ENCODE results near the gene DEGS2.

DEGS2 gene

GRCh38 chr14:100123618-100124017 lies 35.8 kb downstream of the DEGS2 start:
- Histone ChIP-seq H3K9me3 (ENCODE audit: control insufficient read depth, insufficient read depth, low read length) (no peaks in the 10 kb centered on the region), H3K36me3 (ENCODE audit: control insufficient read depth, low read length) (no peaks in the 10 kb centered on the region), H3K4me1 (ENCODE audit: control insufficient read depth, low read length) (no peaks in the 10 kb centered on the region), H3K4me2 (ENCODE audit: low read length) (no peak overlapping the region), H3F3A (ENCODE audit: control insufficient read depth, insufficient read depth) (no peaks in the 10 kb centered on the region), H3K27ac (ENCODE audit: low read depth, low read length) (no peak overlapping the region), H3K79me2 (ENCODE audit: control insufficient read depth, low read length) (no peaks in the 10 kb centered on the region), H3K9me2 (replicated peaks; ENCODE audit: control insufficient read depth, low read length) (no peaks in the 10 kb centered on the region), H3K4me3 (ENCODE audit: low read length) (no peak overlapping the region), H3K27me3 (ENCODE audit: control insufficient read depth, low read length) (no peaks in the 10 kb centered on the region), H4K20me1 (ENCODE audit: control insufficient read depth, insufficient read depth, low read depth, low read length) (no peaks in the 10 kb centered on the region)
- TF ChIP-seq EZH2phosphoT487 (IDR thresholded peaks at IDR 0.05; ENCODE audit: borderline replicate concordance, low read length) (no peak), CTCF (IDR thresholded peaks at IDR 0.05; ENCODE audit: low read depth, low read length, poor library complexity, severe bottlenecking) (no peak)

GRCh38 chr14:100122481-100123223 lies 36.8 kb downstream of the DEGS2 start:
- H3K79me2 ChIP-seq (ENCODE audit: control insufficient read depth, low read length): no peaks in the 10 kb centered on the region
- no peak overlapping the region for H3K27ac ChIP-seq (ENCODE audit: low read depth, low read length)
- no peak overlapping the region for H3K4me2 ChIP-seq (ENCODE audit: low read length)
- no peaks in the 10 kb centered on the region for H3K9me2 ChIP-seq (replicated peaks; ENCODE audit: control insufficient read depth, low read length)
- H3K27me3 ChIP-seq (ENCODE audit: control insufficient read depth, low read length): no peaks in the 10 kb centered on the region
- H3K36me3 ChIP-seq (ENCODE audit: control insufficient read depth, low read length): no peaks in the 10 kb centered on the region
- peaks cover 7% of the 10 kb centered on the region for H3K4me1 ChIP-seq (ENCODE audit: control insufficient read depth, low read length)
- H3K4me3 ChIP-seq (ENCODE audit: low read length): no peak overlapping the region
- no peaks in the 10 kb centered on the region for H3K9me3 ChIP-seq (ENCODE audit: control insufficient read depth, insufficient read depth, low read length)
- H4K20me1 ChIP-seq (ENCODE audit: control insufficient read depth, insufficient read depth, low read depth, low read length): no peaks in the 10 kb centered on the region
- no peak for TF ChIP-seq EZH2phosphoT487 (IDR thresholded peaks at IDR 0.05; ENCODE audit: borderline replicate concordance, low read length)
- TF ChIP-seq CTCF (IDR thresholded peaks at IDR 0.05; ENCODE audit: low read depth, low read length, poor library complexity, severe bottlenecking): no peak
- no peaks in the 10 kb centered on the region for H3F3A ChIP-seq (ENCODE audit: control insufficient read depth, insufficient read depth)

- H4K20me1 ChIP-seq (ENCODE audit: control insufficient read depth, insufficient read depth, low read depth, low read length): no peaks in the 10 kb centered on the region
- no peaks in the 10 kb centered on the region for H3K36me3 ChIP-seq (ENCODE audit: control insufficient read depth, low read length)
- H3F3A ChIP-seq (ENCODE audit: control insufficient read depth, insufficient read depth): no peaks in the 10 kb centered on the region
- TF ChIP-seq CTCF (IDR thresholded peaks at IDR 0.05; ENCODE audit: low read depth, low read length, poor library complexity, severe bottlenecking): no peak
- TF ChIP-seq EZH2phosphoT487 (IDR thresholded peaks at IDR 0.05; ENCODE audit: borderline replicate concordance, low read length): no peak
- no peaks in the 10 kb centered on the region for H3K9me3 ChIP-seq (ENCODE audit: control insufficient read depth, insufficient read depth, low read length)
- H3K79me2 ChIP-seq (ENCODE audit: control insufficient read depth, low read length): no peaks in the 10 kb centered on the region
- no peak overlapping the region for H3K4me3 ChIP-seq (ENCODE audit: low read length)
- H3K4me1 ChIP-seq (ENCODE audit: control insufficient read depth, low read length): peaks cover 11% of the 10 kb centered on the region
- H3K27ac ChIP-seq (ENCODE audit: low read depth, low read length): no peak overlapping the region
- H3K27me3 ChIP-seq (ENCODE audit: control insufficient read depth, low read length): no peaks in the 10 kb centered on the region
- no peak overlapping the region for H3K4me2 ChIP-seq (ENCODE audit: low read length)
- H3K9me2 ChIP-seq (replicated peaks; ENCODE audit: control insufficient read depth, low read length): no peaks in the 10 kb centered on the region
These were observed 37.6 kb downstream of the DEGS2 start for GRCh38 chr14:100121643-100122480.
